Retina (tissue), 1 donor: ENCODE results near the gene SNTB2.
A peak's percentile ranks its signal among the peaks of the same experiment; 100 is the strongest.
"Not testable (repeated sequence)": the region's sequence is repeated elsewhere in the genome, so short reads cannot be mapped to it uniquely, and the experiment has no call there.

ENCODE experiments used
- DNase-seq: peaks from one replicate; pipeline ENCODE4 v3.0.0-alpha.2; 2016

The SNTB2 gene

GRCh38 chr16:69186642-69187445 is at the start of gene SNTB2:
SNTB2 (plus strand) TSS chr16:69187164; CDS start chr16:69187167, 3 bp downstream.
- peak; percentile 97 for DNase-seq

GRCh38 chr16:69138608-69139007 is 48.4 kb upstream of the SNTB2 start:
- DNase-seq: no peak

GRCh38 chr16:69139464-69139863 is 47.5 kb upstream of the SNTB2 start:
- not testable (repeated sequence) for DNase-seq

- DNase-seq: no peak
Measured at GRCh38 chr16:69141014-69141413, 46.0 kb upstream of the SNTB2 start.

GRCh38 chr16:69141936-69142335 is 45.0 kb upstream of the SNTB2 start:
- no peak for DNase-seq

GRCh38 chr16:69143116-69143515 is 43.8 kb upstream of the SNTB2 start:
- no peak for DNase-seq

GRCh38 chr16:69145658-69146057 is 41.3 kb upstream of the SNTB2 start:
- no peak for DNase-seq

GRCh38 chr16:69149621-69150020 is 37.3 kb upstream of the SNTB2 start:
- not testable (repeated sequence) for DNase-seq

GRCh38 chr16:69150146-69150865 is 36.7 kb upstream of the SNTB2 start:
- peak; percentile 63 for DNase-seq

- DNase-seq: no peak
Measured at GRCh38 chr16:69157196-69157595, 29.8 kb upstream of the SNTB2 start.

GRCh38 chr16:69160192-69160591 is 26.8 kb upstream of the SNTB2 start:
- no peak for DNase-seq

GRCh38 chr16:69165584-69165983 is 21.4 kb upstream of the SNTB2 start:
- no peak for DNase-seq

GRCh38 chr16:69166221-69166833 is 20.6 kb upstream of the SNTB2 start:
- no peak for DNase-seq

GRCh38 chr16:69166946-69167930 is 19.7 kb upstream of the SNTB2 start:
- DNase-seq: no peak

GRCh38 chr16:69169051-69169450 is 17.9 kb upstream of the SNTB2 start:
- DNase-seq: no peak

- no peak for DNase-seq
Measured at GRCh38 chr16:69169607-69170352, 17.2 kb upstream of the SNTB2 start.

GRCh38 chr16:69171325-69172084 is 15.5 kb upstream of the SNTB2 start:
- DNase-seq: no peak

- DNase-seq: no peak
Measured at GRCh38 chr16:69176033-69176800, 10.7 kb upstream of the SNTB2 start.

GRCh38 chr16:69179328-69180010 is 7.5 kb upstream of the SNTB2 start:
- DNase-seq: no peak

GRCh38 chr16:69180011-69180338 is 7.0 kb upstream of the SNTB2 start:
- no peak for DNase-seq
